Thoracic aorta (tissue), 2 donors: ENCODE data around the gene L3MBTL1. TPM values are rescaled to one million over a fixed set of nuclear protein-coding genes. Genes with fewer than 3 reads are reported as not detected.

Source experiments
- ATAC-seq: fragments of 150-250 bp; one replicate; pipeline ENCODE4 v1.8.0; 2017; ENCODE audit warnings: low read depth; ENCODE audit not compliant: insufficient number of reproducible peaks, low FRiP score
- DNase-seq: peaks from one replicate; pipeline ENCODE4 v3.0.0-alpha.2; 2020; ENCODE audit warnings: low spot score
- H3K27ac ChIP-seq, 2 donors: fragments of 200-600 bp; sonication (generic); 1 replicate in 1 of 2; 2 replicates in 1 of 2; pipeline ENCODE4 v1.5.1; 2016; ENCODE audit warnings: mild to moderate bottlenecking in 2 of 2, moderate library complexity in 2 of 2
- H3K27me3 ChIP-seq: fragments of 200-600 bp; sonication (generic); replicated peaks from 2 replicates; pipeline ENCODE4 v1.6.0; 2016; ENCODE audit warnings: mild to moderate bottlenecking; ENCODE audit not compliant: insufficient read depth
- H3K36me3 ChIP-seq: fragments of 200-600 bp; sonication (generic); one replicate; pipeline ENCODE4 v1.5.1; 2016
- H3K4me1 ChIP-seq, 2 donors: fragments of 200-600 bp; sonication (generic); 1 replicate in 1 of 2; 2 replicates in 1 of 2; pipeline versions ENCODE4 v1.5.1 to v1.6.0; 2016; ENCODE audit warnings: low read depth in 2 of 2, mild to moderate bottlenecking in 1 of 2; ENCODE audit not compliant: control insufficient read depth in 1 of 2
- H3K4me3 ChIP-seq: fragments of 200-600 bp; sonication (generic); 2 replicates; pipeline ENCODE4 v1.5.1; 2016; ENCODE audit warnings: mild to moderate bottlenecking
- H3K9me3 ChIP-seq: fragments of 200-600 bp; sonication (generic); 2 replicates; pipeline ENCODE4 v1.5.1; 2016
- CTCF ChIP-seq: fragments of 200-600 bp; sonication (generic); IDR thresholded peaks from one replicate; pipeline ENCODE4 v1.5.1; 2019; ENCODE audit warnings: antibody characterized with exemption
- total RNA-seq, 2 donors: library from RNA; depleted of rRNA; stranded (reverse); fragments of >200 nt; gene quantifications; one replicate each; pipeline versions ENCODE4 v1.1.0 to v1.2.3, GENCODE V29; 2016

The L3MBTL1 gene
- total RNA-seq, 2 donors from 2014 or later = 15.3 to 21.4 TPM

GRCh38 chr20:43564455-43564854 is 57.0 kb downstream of the L3MBTL1 start:
- no peaks in the 10 kb centered on the region for H3K9me3 ChIP-seq
- no peak for TF ChIP-seq CTCF
- H3K4me3 ChIP-seq = no peak overlapping the region
- H3K4me1 ChIP-seq = no peaks in the 10 kb centered on the region
- no peaks in the 10 kb centered on the region for H3K27me3 ChIP-seq
- DNase-seq (no peak), ATAC-seq (no peak)
- no peak overlapping the region for H3K27ac ChIP-seq
- no peaks in the 10 kb centered on the region for H3K36me3 ChIP-seq

GRCh38 chr20:43564993-43565757 is 57.7 kb downstream of the L3MBTL1 start:
- no peak for DNase-seq
- Histone ChIP-seq H3K27ac (no peak overlapping the region), H3K27me3 (no peaks in the 10 kb centered on the region), H3K4me1 (no peaks in the 10 kb centered on the region), H3K36me3 (no peaks in the 10 kb centered on the region), H3K9me3 (no peaks in the 10 kb centered on the region), H3K4me3 (no peak overlapping the region)
- TF ChIP-seq CTCF = no peak
- no peak for ATAC-seq

GRCh38 chr20:43565758-43566104 is 58.2 kb downstream of the L3MBTL1 start:
- Histone ChIP-seq H3K27ac (no peak overlapping the region), H3K36me3 (no peaks in the 10 kb centered on the region), H3K4me3 (no peak overlapping the region), H3K27me3 (no peaks in the 10 kb centered on the region), H3K9me3 (no peaks in the 10 kb centered on the region), H3K4me1 (no peaks in the 10 kb centered on the region)
- ATAC-seq = no peak
- no peak for TF ChIP-seq CTCF
- DNase-seq = no peak

- DNase-seq = no peak
- no peak for ATAC-seq
- no peaks in the 10 kb centered on the region for H3K4me1 ChIP-seq
- TF ChIP-seq CTCF = no peak
- H3K4me3 ChIP-seq = no peak overlapping the region
- H3K36me3 ChIP-seq = no peaks in the 10 kb centered on the region
- H3K9me3 ChIP-seq = no peaks in the 10 kb centered on the region
- H3K27ac ChIP-seq = no peak overlapping the region
- no peaks in the 10 kb centered on the region for H3K27me3 ChIP-seq
These were observed 60.0 kb downstream of the L3MBTL1 start for GRCh38 chr20:43567477-43567876.

- H3K27me3 ChIP-seq = no peaks in the 10 kb centered on the region
- no peak overlapping the region for H3K4me3 ChIP-seq
- no peaks in the 10 kb centered on the region for H3K36me3 ChIP-seq
- no peak for DNase-seq
- no peak overlapping the region for H3K27ac ChIP-seq
- H3K4me1 ChIP-seq = no peaks in the 10 kb centered on the region
- H3K9me3 ChIP-seq = no peaks in the 10 kb centered on the region
- no peak for TF ChIP-seq CTCF
- ATAC-seq = no peak
These were observed 61.2 kb downstream of the L3MBTL1 start for GRCh38 chr20:43568706-43569105.
